Measurements from ENCODE around the gene SLC35D3. TPM values are rescaled to one million over a fixed set of nuclear protein-coding genes. Genes with fewer than 3 reads are reported as not detected.
"Not testable (repeated sequence)": the region's sequence is repeated elsewhere in the genome, so short reads cannot be mapped to it uniquely, and the experiment has no call there.

Gene SLC35D3
- not detected for total RNA-seq
- long read RNA-seq, partial matches to known transcripts: 0 of 1 reads
- long read RNA-seq, other reads (novel, unspliced or antisense): 0 of 1 reads

GRCh38 chr6:136921936-136922684, at the start of gene SLC35D3:
Gene SLC35D3 (plus strand): TSS chr6:136922301. CDS start chr6:136922429, 128 bp downstream.
- no peak for DNase-seq
- peak; percentile 33 for ATAC-seq (ENCODE audit: poor library complexity)
- intact Hi-C loops (cut with DNase I): no loop called here

GRCh38 chr6:136873748-136874147, 48.4 kb upstream of the SLC35D3 start:
- ATAC-seq (ENCODE audit: poor library complexity) (no peak), DNase-seq (no peak)
- intact Hi-C loops (cut with DNase I): no loop called here

- DNase-seq; intact Hi-C loops (cut with DNase I); ATAC-seq (ENCODE audit: poor library complexity): not testable (repeated sequence)
Observed at GRCh38 chr6:136876469-136876868, 45.6 kb upstream of the SLC35D3 start.

- no peak for ATAC-seq (ENCODE audit: poor library complexity)
- intact Hi-C loops (cut with DNase I): no loop called here
- DNase-seq: no peak
Observed at GRCh38 chr6:136880748-136881460, 41.2 kb upstream of the SLC35D3 start.

GRCh38 chr6:136886091-136886490, 36.0 kb upstream of the SLC35D3 start:
- ATAC-seq (ENCODE audit: poor library complexity) (no peak), DNase-seq (no peak)
- intact Hi-C loops (cut with DNase I): no loop called here

GRCh38 chr6:136887953-136888352, 34.1 kb upstream of the SLC35D3 start:
- intact Hi-C loops (cut with DNase I): no loop called here
- DNase-seq (no peak), ATAC-seq (ENCODE audit: poor library complexity) (no peak)

GRCh38 chr6:136889271-136890193, 32.6 kb upstream of the SLC35D3 start:
- DNase-seq: no peak
- intact Hi-C loops (cut with DNase I): no loop called here
- ATAC-seq (ENCODE audit: poor library complexity): no peak

GRCh38 chr6:136890194-136890839, 31.8 kb upstream of the SLC35D3 start:
- no peak for ATAC-seq (ENCODE audit: poor library complexity)
- intact Hi-C loops (cut with DNase I): no loop called here
- DNase-seq: no peak

GRCh38 chr6:136890986-136891385, 31.1 kb upstream of the SLC35D3 start:
- intact Hi-C loops (cut with DNase I): no loop called here
- ATAC-seq (ENCODE audit: poor library complexity) (no peak), DNase-seq (no peak)

- ATAC-seq (ENCODE audit: poor library complexity) (no peak), DNase-seq (no peak)
- intact Hi-C loops (cut with DNase I): no loop called here
Observed at GRCh38 chr6:136893187-136893586, 28.9 kb upstream of the SLC35D3 start.

- intact Hi-C loops (cut with DNase I): no loop called here
- ATAC-seq (ENCODE audit: poor library complexity): no peak
- DNase-seq: no peak
Observed at GRCh38 chr6:136895901-136896300, 26.2 kb upstream of the SLC35D3 start.

- ATAC-seq (ENCODE audit: poor library complexity): no peak
- intact Hi-C loops (cut with DNase I): no loop called here
- DNase-seq: no peak
Observed at GRCh38 chr6:136897071-136897470, 25.0 kb upstream of the SLC35D3 start.

- intact Hi-C loops (cut with DNase I): no loop called here
- DNase-seq (no peak), ATAC-seq (ENCODE audit: poor library complexity) (no peak)
Observed at GRCh38 chr6:136901212-136901784, 20.8 kb upstream of the SLC35D3 start.

- intact Hi-C loops (cut with DNase I); ATAC-seq (ENCODE audit: poor library complexity); DNase-seq: not testable (repeated sequence)
Observed at GRCh38 chr6:136904477-136904876, 17.6 kb upstream of the SLC35D3 start.

GRCh38 chr6:136914947-136915346, 7.2 kb upstream of the SLC35D3 start:
- ATAC-seq (ENCODE audit: poor library complexity): no peak
- intact Hi-C loops (cut with DNase I): no loop called here
- no peak for DNase-seq

GRCh38 chr6:136918706-136919105, 3.4 kb upstream of the SLC35D3 start:
- ATAC-seq (ENCODE audit: poor library complexity): no peak
- no peak for DNase-seq
- intact Hi-C loops (cut with DNase I): no loop called here

- ATAC-seq (ENCODE audit: poor library complexity): no peak
- intact Hi-C loops (cut with DNase I): no loop called here
- DNase-seq: no peak
Observed at GRCh38 chr6:136920216-136920615, 1.9 kb upstream of the SLC35D3 start.

GRCh38 chr6:136920671-136921380, 1.3 kb upstream of the SLC35D3 start:
- intact Hi-C loops (cut with DNase I): no loop called here
- ATAC-seq (ENCODE audit: poor library complexity): peak; percentile 19
- DNase-seq: no peak
